NCI-H82 treated with DMSO at 0.1 percent for 48 hours (cell line): ENCODE data around the gene PTS.

ENCODE experiments used
- DNase-seq: peaks from one replicate; lab custom pipeline; 2025; ENCODE audit not compliant: unreplicated experiment; lab: John Stamatoyannopoulos, UW

The PTS gene

DNA sequence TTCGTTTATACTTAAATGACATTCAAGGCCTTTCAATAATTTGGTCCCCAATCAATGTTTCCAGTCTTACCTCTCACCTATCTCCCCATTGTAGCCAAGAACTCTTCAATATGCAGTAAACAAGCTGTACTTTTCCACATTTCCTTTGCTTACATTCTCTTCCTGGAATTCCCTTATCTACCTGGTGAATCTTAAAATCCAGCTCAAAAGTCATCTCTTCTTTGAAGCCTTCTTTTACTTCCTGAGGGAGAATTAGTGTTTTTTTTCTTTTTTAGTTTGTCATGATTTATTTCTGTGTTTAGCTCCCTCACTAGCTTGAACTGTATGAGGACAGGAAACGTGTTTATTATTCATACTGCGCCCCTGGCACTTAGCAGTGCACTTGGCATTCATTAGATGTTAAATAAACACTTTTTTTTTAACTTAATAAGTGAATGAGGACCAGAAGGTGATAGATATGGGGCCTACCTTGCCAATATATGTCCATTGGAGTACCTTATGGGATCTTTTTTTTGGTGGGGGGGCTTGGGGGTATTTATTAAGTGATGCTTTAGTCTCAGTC lies 4.9 kb upstream of the PTS start:
- no peak for DNase-seq

DNA sequence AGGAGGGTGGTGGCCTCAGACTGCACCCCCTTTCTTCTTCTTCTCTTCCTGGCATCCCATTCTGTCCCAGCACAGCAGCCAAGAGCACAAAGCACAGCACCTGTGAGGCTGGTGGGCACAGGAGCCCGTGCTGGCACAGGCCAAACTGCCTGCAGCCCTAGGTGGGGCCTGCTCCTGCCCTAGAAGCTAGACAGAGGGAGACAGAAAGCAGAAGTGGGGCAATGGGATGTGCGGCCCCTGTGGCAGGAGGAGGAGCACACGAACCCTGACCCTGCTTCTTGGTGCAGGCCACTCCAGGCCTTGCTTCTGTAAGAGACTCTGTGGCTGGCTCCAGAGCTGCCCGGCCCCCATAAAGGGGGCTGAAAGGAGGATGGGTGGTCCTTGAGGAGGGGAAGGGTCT lies 3.9 kb upstream of the PTS start:
- DNase-seq, result no peak

DNA sequence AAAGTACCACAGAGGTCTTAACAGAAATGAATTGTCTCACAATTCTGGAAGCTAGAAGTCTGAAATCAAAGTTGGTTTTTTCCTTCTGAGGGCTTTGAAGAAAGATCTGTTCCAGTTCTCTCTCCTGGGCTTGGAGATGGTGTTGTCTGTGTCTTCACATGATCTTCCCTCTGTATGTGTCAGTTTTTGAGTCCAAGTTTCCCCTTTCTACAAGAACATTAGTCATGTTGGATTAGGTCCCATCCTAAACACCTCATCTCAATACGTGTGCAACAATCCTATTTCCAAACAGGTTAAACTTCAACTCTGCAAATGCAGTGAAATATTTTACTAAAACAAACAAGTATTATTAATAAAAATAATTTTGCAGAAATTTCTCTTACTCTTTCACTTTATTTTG lies 3.1 kb upstream of the PTS start:
- DNase-seq, result no peak

DNA sequence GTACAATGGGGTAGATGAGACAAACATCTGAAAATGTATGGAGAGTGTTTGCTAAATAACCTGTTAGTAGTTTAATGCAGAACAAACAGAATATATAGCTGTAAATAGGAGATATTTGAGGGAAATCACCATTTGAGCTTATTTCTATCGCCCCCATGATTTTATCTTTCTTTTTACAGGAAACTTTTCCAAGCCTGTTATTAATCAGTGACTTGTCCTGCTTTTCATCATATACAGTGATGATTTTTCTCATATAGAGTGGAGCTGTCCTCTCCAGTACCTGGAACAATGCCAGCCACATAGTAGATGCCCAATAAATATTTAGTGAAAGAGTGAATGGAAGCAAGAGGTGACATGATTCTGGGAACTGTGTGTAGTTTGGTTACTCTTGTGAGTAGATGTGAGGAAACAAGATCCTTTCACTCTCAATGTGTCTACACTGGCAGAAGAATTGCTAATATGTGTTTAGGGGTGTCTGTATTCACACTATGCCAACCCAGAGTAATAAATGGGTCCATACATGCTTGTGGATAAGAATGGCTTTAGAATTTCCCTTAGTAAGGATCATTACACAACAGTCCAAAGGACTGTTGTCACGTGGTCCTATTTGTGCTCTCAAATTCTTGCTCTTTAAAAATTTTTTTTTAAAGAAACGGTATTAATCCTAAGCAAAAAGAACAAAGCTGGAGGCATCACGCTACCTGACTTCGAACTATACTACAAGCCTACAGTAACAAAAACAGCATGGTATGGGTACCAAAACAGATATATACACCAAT lies 2.3 kb upstream of the PTS start:
- DNase-seq, result no peak

DNA sequence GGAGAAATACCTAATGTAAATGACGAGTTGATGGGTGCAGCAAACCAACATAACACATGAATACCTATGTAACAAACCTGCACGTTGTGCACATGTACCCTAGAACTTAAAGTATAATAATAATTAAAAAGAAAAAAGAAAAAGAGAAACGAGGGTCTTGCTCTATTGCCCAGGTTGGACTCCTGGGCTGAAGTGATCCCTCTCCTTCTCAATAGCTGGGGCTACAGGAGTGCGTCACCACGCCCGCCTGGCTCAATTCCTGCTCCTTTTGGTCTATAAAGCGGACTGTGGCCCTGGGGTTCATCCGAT lies 521 bp upstream of the PTS start:
- no peak for DNase-seq

DNA sequence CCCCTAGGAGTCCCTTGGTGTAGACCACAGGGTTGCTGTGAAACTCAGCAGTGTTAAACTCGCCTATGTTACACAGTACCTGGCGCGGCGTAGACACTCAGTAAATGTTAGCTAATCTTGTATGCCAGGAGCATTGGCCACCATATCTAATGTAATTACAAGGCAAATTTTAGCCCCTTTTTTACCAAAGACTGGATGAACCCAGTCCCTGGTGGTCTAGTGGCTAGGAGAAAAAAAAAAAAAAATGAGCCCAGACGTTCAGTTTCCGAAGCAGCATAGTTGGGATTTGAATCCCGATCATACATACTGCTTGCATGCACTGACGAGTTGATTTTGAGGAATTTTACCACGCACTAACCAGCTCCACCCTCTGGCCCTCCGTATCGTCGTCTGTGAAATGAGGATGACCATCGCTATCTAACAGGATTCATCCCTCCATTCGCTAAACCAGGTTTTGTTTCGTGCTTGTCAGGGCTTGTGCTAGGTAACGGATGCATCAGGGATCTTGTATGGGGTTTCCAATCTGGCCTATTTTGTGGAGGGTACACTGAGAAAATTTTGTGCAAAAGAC lies 688 bp downstream of the PTS start:
- no peak for DNase-seq

DNA sequence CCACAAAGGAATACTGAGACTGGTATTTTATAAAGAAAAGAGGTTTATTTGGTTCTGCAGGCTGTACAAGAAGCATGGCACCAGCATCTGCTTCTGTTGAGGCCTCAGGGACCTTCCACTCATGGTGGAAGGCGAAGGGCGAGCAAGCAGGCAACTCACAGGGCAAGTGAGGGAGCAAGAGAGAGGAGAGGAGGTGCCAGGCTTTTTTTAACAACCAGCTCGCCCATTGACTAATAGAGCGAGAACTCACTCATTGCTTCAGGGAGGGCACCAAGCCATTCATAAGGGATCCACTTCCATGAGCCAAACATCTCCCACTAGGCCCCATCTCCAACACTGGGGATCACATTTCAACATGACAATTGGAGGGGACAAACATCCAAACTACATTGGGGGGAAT lies 1.2 kb downstream of the PTS start:
- DNase-seq, result no peak

DNA sequence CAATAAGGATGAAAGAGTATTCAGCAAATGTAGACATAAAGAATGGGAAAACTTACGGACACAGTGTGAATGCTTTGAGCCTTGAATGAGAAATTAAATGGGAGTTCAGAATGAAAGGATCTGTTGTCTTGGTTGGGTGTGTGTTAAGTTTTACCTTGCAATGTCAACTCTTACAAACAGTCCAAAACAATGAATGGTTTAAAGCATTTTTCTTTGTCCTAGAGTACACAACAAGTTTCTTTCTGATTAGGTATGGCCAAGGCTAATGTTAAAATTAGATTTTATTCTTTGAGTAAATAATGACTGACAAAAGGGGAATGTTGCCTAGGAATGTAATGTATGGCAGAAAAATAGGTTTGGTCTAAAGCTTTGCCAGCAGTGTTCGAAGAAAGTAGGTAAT lies 2.5 kb downstream of the PTS start:
- DNase-seq, result no peak

DNA sequence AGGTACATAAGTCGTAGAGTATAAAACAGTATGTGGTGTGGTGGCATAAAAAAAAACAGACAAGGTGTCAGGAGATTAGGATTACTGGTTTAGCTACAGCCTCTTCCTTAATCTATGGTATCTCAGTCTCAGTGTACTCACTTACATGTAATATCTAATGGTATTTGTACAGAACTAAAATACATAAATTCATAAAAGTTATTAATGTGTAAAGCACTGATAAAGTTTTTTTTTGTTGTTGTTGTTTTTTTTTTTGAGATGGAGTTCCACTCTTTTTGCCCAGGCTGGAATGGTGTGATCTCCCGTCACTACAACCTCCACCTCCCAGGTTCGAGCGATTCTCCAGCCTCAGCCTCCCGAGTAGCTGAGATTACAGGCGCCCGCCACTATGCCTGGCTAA lies 2.9 kb downstream of the PTS start:
- no peak for DNase-seq

DNA sequence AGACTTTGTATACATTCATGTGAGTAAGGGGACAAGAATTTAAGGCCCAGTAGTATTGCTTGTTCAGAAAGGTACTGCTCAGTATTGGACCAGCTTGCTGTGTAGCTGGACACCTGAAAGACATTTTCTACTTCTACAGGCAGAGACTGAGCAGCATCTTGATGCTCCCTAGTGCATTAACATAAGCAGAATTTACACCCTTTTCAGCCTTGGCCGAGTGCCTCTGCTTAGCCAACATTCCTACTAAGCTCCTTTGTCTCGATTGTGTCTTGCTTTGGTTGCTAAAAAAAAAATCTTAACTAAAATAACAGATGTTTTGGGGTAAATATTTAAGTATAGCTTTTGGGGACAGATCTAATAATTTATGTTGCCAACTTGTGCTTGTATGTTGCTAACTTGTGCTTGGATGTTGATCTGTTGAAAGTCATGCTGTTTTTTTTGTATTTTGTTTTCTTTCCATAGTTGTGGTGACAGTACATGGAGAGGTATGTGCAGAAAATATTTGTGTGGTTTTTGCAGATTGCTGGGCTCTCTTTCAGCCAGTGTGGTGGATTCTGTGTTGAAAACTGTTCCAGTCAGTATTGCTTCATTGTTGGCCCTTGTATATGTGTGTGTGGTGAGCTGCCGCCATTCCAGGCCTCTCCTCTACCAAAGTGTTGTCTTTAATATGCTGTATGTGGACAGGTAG lies 3.7 kb downstream of the PTS start:
- no peak for DNase-seq

DNA sequence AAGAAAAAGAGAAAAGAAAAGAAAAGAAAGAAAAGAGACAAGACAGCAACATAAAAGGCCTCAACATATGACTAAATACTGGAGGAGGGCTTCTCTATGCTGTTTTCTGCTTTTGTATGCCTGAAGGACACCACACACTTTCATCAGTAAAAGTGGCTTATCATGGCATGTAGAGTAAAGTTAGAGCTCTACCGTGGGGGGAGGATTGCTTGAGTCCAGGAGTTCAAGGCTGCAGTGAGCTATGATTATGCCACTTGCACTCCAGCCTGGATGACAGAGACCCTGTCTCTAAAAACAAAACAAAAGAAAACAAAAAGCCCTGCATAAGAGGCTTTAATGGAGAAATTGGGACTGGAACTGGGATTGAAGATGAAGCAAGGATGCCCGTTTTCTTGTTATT lies 5.7 kb downstream of the PTS start:
- no peak for DNase-seq

DNA sequence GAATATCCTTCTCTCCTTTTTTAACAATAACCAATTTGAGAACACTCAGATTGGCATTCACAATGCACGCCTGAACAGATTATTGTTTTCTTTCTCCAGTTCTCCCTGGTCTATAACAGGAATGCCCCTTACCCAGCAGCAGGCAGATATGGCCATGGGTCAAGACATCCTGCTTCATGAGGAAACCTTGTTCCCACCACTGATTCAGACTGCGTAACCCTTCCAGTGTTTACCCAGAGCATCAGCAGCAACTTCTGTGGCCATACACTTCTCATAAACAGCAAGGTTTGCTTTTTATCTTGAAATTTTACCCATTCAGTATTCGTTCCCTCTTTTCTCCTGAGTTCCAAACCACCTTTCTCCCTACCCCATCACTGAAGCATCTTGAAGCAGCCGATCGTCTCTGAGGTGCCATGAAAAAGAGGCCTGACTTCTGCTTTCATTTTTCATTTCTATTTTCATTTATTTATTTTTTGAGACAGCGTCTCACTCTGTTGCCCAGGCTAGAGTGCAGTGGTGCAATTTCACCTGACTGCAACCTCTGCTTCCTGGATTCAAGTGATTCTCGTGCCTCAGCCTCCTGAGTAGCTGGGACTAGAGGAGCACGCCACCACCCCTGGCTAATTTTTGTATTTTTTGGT lies 9.6 kb downstream of the PTS start:
- no peak for DNase-seq

DNA sequence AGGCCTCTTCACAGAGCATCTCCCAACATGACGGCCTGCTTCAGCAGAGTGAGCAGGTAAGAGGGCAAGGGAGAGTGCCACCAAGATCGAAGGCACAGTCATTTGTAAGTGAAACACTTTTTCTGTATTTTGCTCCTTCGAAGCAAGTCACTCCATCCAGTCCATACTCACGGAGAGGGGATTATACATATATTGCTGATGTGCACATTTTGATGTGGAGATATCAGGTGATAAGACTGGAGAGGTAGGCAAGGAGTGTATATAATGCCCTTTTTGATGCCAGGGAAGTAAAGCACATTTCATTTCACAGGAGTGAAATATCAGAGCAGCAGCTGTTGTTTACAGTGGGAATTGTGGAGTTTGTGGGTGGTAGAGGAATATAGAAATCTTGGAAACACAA lies 11.2 kb downstream of the PTS start:
- no peak for DNase-seq

DNA sequence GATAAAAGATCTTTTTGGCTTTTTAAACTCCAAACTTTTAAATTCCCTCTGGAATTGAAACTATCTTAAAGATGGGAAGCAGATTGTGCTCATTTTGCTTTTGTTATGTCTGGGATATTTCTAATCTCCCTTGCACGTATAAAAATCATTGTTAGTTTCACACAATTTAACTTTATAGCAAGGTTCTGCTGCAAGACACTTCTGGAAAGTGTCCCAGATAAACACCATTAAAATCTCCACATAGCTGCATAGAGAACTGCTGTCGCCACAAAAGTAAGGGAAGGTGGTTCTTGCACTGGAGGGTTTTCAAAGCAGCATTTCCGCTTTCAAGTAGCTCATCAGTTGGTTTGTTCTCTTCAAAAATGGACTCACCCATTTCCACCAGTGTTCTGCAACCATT lies 11.8 kb downstream of the PTS start:
- no peak for DNase-seq

DNA sequence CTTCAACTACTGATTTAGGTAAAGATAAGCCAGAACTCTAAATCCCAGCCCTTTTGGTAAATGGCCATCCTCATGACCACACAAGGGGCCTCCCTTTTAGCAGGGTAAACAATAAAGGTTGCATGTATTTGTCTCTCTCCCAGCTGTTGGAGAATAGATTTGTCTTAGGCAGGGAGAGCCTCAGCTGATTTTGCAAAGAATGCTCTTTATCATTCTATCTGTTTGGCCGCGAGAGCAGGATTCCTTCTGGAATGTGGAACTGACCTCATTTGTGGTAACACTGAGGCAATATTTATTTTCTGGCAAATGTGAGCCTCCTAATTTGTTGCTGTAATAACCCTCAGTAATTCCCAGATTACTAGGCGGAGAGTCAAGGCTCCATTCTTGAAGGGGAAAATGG lies 15.3 kb downstream of the PTS start:
- no peak for DNase-seq

DNA sequence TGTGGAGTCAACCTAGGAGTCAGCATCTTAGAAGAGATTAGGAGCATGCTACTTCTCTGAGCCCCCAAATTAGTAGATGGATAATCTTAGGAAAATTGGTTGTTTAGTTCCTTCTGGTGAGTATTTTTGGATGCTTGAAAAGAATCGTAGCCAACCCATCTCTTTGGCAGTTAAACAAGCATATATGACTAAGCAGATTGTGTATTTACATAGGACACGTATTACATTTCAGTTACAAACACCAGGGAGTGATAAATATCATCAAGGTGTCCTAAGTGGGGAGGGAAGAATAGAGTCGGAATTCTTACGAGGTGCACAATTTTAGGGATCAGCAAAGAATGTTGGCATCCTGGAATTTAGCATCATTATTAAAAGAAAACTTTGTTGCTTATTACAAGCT lies 21.0 kb downstream of the PTS start:
- no peak for DNase-seq

DNA sequence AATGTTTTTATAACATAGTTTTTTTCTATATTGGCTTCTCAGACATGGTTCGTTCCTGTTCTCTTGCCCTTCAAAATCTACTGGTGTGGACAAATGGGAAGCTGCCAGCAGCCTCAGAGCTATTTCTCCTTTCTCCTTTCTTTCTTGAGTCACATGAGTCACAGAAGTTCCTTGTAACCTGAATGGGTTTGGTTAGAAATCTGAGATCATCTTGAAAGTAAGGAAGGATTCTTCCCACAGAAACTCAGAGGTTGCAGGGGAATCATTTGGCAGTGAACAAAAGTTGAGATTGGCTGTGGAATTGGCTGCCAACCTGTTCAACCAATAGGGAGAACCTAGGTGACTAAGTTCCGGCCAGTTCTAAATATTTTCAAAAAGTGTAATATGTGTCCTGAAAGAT lies 22.0 kb downstream of the PTS start:
- DNase-seq, result no peak

DNA sequence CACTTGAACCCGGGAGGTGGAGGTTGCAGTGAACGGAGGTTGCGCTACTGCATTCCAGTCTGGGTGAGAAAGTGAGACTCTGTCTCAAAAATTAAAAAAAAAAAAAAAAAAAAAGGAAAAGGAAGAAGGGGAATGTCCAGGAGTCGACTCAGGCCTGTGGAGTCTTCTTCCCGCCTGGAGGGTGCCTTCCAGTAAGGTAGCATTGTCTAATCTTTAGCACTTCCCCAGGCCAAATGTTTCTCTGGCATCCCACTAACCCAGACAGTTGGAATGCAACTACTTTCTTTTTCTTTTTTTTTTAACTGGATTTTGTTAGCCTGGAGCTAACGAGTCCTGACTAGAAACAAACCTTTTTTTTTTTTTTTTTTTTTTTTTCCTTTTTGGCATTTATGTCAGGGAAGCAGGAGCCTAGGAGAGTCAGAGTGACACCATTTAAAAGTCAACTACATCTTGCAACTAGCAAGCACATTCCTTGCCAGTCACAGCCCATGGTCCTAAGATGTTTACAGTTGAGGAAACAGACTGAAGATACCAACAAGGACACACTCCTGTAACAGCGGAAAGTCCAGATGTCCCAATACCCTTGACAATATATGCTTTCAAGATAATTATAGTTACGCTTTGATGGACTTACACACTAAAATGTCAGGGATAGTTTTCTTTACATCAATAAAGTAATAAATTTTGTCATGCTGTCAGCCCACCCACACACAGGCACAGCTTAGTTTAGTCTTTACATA lies 23.8 kb downstream of the PTS start:
- no peak for DNase-seq

DNA sequence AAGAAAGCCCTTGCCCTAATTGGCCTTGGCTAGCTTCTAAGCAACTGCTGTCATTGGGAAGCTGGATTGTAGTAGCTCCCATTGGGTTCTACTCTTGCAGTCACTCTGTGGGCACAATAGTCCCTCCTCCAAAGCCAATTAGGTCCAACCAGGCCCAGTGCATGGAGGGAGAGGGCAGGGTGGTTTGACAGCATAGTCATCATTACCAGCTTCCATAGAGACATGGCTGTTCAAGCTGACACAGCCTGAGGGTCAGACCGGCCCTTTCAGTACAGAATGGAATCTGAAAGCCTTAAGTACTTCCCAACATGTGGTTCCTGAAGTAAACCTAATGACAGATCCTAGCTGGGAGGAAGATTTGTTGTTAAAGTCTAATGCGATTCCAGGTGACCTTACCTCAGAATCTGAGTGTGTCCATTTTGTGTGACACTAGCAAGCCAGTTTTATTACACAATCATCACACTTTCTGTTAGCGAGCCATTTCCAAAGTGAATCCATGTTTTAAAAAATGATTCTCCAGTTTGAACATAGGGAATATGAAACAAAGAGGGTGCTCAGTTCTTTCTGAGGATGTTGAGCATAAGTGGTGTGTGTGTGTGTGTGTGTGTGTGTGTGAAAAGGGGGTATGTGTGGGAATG lies 27.5 kb downstream of the PTS start:
- no peak for DNase-seq

DNA sequence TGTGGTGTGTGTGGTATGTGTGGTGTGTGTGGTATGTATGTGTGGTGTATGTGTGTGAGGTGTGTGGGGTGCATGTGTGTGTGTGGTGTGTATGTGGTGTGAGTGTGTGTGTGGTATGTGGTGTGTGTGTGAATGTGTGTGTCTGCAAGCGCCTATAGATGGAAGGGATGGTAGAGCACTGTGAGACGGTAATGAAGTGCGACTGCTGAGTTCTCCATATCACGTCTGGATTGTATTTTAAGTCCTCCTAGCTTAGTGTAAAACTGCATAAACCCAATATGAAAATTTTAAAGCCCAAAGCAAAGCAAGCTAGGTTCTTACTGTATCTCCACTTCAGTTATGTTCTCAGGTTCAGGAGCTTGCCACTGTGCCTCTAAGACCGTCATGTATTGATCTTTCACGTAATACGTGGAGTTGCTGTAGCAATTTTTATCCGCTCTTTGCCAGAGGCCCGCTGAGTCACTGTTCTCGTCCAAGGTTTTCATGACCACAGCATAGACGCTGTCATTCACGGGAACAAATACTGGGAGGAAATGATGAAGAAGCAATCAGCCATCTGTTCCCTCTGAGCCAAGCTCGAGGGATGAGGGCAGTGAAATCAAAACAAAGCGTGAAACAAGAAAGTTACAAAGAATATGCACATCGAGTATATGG lies 29.0 kb downstream of the PTS start:
- no peak for DNase-seq
